HG03097 (cell line): ENCODE data around the gene ADAR.

Experiments
- ATAC-seq: cut with Tn5 transposase; IDR thresholded peaks from one replicate; pipeline ENCODE4 v1.9.1; 2021; ENCODE audit not compliant: unreplicated experiment, low FRiP score

ADAR gene

DNA sequence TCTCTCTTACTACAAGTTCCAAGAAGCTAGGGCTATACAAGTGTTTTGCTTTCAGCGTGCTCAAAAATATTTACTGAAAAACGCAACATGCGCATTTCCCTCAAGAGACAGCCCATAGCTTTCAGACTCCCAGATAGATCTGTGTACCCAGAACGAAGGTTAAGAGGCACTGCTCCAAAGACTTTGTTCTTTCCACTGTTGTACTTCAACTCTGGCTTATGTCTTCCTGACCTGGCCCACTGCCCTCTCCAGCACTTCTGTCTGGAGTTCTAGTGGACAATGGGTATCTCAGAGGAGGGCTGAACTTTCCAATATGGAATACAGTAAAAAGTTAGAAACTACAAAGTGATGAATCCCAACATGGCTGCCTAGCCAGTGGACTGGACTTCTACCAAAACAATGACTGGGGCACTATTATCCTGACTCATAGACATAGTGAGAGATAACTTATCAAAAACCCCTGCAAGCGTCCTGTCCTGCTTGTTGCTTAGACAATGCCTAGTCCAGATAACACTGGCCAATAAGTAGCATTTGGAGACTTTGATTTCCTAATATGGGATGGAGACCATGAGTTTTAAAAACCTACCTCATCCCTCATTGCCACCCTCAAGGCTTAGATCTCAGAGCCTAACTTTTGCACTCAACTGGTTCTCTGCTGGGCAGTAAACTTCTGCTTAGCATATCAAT lies 8.8 kb upstream of the ADAR start:
- no peak for ATAC-seq

DNA sequence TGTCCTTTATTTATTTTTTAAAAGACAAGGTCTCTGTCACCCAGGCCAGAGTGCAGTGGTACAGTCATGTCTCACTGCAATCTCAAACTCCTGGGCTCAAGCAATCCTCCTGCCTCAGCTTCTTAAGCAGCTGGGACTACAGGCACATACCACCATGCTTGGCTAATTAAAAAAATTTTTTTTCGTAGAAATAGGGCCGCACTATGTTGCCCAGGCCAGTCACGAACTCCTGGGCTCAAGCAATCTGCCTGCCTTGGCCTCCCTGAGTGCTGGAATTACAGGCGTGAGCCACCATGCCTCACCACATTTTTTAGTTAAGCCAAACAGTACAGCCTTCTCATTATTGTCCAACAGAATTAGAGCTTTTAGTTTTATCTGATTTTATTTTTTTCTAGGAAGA lies 7.4 kb upstream of the ADAR start:
- no peak for ATAC-seq

DNA sequence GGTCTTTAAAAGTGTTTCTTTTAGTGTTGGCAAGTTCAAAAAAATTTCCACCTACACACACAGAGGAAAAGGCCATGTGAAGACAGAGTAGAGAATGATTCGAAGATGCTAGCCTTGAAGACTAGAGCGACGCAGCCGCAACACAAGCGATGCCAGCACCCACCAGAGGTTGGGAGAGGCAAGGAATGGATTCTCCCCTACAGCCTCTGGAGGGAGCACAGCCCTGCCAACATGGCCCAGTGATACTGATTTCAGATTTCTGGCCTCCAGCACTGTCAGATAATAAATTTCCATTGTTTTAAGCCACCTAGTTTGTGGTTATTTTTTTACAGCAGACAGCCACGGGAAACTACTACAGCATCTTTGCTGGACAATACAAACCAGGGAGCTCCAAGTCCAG lies 6.9 kb upstream of the ADAR start:
- ATAC-seq: no peak

GRCh38 chr1:154614247-154614646 lies 6.3 kb upstream of the ADAR start:
- no peak for ATAC-seq

GRCh38 chr1:154611150-154611862 lies 3.3 kb upstream of the ADAR start:
- no peak for ATAC-seq

DNA sequence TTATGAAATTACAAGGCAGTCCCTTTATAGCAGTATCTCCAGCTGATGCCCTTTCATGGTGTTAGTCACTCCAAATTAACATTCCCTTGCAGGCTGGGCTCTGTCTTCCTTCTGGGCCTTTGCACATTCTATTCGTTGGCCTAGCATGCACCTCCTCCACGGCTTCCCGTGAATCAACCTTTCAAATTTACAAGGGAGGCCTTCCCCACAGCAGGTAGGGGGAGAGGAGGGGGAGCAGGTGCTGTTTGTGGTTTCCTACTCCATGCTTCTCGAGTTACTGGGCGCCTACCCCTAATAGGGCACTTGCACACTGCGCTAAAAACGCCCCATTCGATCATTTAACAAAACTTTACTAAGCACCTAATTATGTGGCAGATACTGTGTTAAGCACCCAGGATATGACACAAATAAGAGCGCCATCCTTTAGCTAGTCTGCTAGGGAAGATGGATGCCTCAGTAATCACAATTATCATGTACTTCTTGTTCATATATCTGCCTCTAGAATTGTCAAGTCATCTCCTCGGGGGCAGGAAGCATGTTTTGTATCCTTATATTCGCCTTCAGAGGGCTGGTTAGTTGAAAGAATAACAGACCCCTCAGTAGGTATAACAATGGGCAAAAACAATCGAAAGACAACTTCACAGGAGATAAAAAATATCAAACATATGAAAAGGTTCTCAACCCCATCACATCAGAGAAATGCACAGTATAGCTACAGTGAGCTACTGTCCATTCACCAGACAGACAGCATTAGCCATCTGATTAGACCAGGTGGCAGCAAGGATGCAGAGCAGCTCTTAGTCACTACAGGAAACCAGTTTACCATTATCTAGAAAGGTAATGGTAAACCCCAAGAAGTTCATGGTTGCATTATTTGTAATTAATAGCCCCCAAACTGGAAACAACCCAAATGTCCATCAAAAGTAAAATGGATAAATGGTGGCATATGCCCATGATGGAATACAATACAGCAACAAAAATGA lies 1.7 kb upstream of the ADAR start:
- ATAC-seq: no peak

- no peak for ATAC-seq
Observed at GRCh38 chr1:154608397-154609270, 648 bp upstream of the ADAR start.

DNA sequence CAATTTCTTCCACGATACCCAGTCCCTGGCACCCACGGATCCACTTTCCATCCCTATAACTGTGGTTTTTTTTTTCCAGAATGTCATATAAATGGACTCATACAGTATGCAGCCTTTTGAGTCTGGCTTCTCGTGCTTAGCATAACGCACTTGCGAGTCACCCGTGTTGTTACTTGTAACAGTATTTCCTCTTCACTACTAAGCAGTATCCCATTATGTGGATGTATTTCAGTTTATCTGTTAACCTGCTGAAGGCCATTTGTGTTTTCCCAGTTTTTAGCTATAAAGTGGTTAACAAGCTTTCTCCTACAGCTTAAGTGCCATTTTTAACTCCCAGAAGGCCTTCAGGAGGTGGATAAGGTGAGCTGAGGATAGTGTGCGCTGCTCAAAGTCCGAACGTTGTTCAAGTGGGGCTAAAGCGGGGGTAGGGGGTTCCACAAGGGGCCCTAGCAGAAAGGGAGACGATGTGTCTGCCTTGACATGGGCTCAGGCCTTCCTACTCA lies 829 bp downstream of the ADAR start:
- ATAC-seq: peak; percentile 18

DNA sequence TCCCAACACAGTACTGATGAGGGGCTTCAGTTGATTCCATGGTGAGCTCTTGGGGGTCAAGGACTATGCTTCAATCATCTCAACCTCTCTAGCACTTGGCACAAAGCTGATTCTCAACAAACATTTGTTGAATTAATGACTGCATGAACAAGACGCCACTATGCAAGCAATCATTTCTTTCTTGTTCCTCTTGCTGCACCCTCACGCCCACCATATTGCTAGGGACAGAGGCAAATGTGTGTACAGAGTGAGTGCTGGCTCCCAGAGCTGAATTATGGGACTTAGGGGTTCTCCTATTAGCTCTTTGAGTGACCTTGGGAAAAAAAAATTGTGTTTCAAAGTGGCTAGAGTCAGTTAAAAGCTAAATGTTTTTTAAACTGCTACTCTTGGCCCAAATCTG lies 2.5 kb downstream of the ADAR start:
- no peak for ATAC-seq

DNA sequence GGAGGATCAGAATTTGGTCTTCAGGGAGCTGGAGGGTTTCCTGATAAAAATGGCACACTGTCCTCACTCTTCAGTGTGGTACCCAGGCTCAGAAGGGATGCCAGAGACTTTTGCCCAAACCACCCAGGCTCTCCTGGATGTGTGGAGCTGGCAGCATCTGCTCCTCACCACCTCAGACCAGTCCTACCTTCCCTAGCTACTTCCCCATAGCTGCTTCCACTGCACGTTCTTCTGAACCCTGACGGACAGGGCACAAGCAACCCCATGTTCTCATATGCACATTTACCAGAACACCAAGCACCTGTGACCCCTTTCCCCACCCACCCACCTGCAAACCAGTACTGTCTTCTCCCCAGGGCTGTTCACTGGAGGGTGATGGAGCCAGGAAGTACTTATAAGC lies 4.7 kb downstream of the ADAR start:
- no peak for ATAC-seq

DNA sequence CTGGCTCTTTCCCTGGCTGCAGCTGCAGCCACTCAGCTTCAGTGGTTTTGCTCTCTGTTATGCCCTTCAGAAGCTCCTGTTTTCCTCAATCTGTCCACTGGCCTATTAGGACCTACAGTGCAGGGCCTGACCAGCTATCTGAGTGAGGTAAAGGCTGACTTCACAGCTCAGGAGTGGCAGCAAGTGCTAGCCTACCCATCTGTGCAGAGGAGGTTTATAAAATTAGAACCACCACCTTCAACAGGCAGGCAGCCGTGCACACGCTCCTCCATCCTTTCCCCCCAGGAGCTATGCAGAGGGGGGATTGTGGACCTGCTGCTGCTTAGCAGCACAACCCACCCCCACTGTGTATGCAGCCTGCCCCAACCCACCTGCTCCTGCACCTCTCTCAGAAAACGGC lies 8.3 kb downstream of the ADAR start:
- ATAC-seq: no peak

GRCh38 chr1:154598871-154599635 lies 8.9 kb downstream of the ADAR start:
- no peak for ATAC-seq

- ATAC-seq: no peak
Observed at GRCh38 chr1:154595621-154596020, 12.4 kb downstream of the ADAR start.

DNA sequence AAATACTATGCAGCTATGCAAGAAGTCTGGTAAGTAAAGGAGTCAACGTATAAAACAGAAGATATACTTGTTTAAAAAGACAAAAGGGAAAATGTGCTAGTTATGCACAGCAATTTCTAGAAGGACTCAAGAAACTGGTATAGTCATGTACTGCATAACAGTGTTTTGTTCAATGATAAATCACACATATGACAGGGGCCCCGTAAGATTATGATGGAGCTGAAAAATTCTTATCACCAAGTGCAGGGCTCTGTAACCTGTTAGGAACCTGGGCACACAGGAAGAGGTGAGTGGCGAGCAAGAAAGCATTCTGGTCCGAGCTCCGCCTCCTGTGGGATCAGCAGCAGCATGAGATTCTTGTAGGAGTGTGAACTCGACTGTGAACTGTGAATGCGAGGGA lies 13.2 kb downstream of the ADAR start:
- no peak for ATAC-seq

- ATAC-seq: no peak
Observed at GRCh38 chr1:154593390-154593789, 14.6 kb downstream of the ADAR start.

GRCh38 chr1:154591206-154591605 lies 16.8 kb downstream of the ADAR start:
- ATAC-seq: no peak

- no peak for ATAC-seq
Observed at GRCh38 chr1:154590756-154591155, 17.2 kb downstream of the ADAR start.

DNA sequence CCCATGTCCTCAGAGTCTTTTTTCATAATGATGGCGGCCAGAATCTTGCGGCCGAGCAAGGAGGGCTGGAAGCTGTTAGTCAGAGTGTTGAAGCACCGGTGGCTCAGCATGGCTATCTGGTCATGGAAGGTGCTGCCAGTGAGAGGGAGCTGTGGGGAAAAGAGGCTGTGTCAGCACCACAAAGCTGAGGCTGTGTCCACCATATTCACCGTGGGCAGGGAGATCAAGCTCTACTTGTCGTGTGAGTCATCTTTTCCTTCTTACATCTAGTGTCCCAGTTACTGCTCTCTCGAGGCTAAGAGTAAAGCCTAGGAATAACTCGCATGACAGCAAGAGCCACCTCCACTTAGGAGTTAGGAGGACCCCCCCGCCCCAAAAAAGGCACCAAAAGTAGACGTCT lies 18.2 kb downstream of the ADAR start:
- ATAC-seq: no peak

GRCh38 chr1:154586641-154587040 lies 21.3 kb downstream of the ADAR start:
- no peak for ATAC-seq
